Muscle of arm (tissue), 12 donors: ENCODE measurements around the gene RYR2. TPM values are rescaled to one million over a fixed set of nuclear protein-coding genes. Genes with fewer than 3 reads are reported as not detected.
"Not testable (repeated sequence)": the region's sequence is repeated elsewhere in the genome, so short reads cannot be mapped to it uniquely, and the experiment has no call there.

Source experiments
- DNase-seq: peaks from one replicate; pipeline ENCODE4 v3.0.0-alpha.2; 2013
- polyA plus RNA-seq, 12 donors: library from polyadenylated mRNA; unstranded; fragments of 120-200 nt; gene quantifications; one replicate each; pipeline ENCODE4 v1.2.1, GENCODE V29; 2013; ENCODE audit not compliant: insufficient read length in 12 of 12

The RYR2 gene
- polyA plus RNA-seq, 12 donors = 1.9 to 4.7 (median 3.5) TPM; not detected in 1

- no peak for DNase-seq
Measured at GRCh38 chr1:237341391-237341790, 299.4 kb downstream of the RYR2 start.

- no peak for DNase-seq
Measured at GRCh38 chr1:237342730-237343129, 300.7 kb downstream of the RYR2 start.

- no peak for DNase-seq
Measured at GRCh38 chr1:237352747-237353146, 310.8 kb downstream of the RYR2 start.

GRCh38 chr1:237353918-237354317, 311.9 kb downstream of the RYR2 start:
- no peak for DNase-seq

- no peak for DNase-seq
Measured at GRCh38 chr1:237355022-237355421, 313.0 kb downstream of the RYR2 start.

GRCh38 chr1:237358555-237358954, 316.6 kb downstream of the RYR2 start:
- no peak for DNase-seq

- DNase-seq = no peak
Measured at GRCh38 chr1:237367758-237368157, 325.8 kb downstream of the RYR2 start.

- not testable (repeated sequence) for DNase-seq
Measured at GRCh38 chr1:237371477-237371876, 329.5 kb downstream of the RYR2 start.

- DNase-seq = peak; percentile 62
Measured at GRCh38 chr1:237383791-237384190, 341.8 kb downstream of the RYR2 start.

GRCh38 chr1:237384213-237384612, 342.2 kb downstream of the RYR2 start:
- DNase-seq = no peak

- peak; percentile 22 for DNase-seq
Measured at GRCh38 chr1:237386362-237387143, 344.6 kb downstream of the RYR2 start.

- no peak for DNase-seq
Measured at GRCh38 chr1:237387144-237387505, 345.1 kb downstream of the RYR2 start.

GRCh38 chr1:237390823-237391222, 348.8 kb downstream of the RYR2 start:
- no peak for DNase-seq

- DNase-seq = no peak
Measured at GRCh38 chr1:237393632-237394031, 351.6 kb downstream of the RYR2 start.

- no peak for DNase-seq
Measured at GRCh38 chr1:237394281-237394680, 352.3 kb downstream of the RYR2 start.

GRCh38 chr1:237396426-237396825, 354.4 kb downstream of the RYR2 start:
- DNase-seq = peak; percentile 35

GRCh38 chr1:237398751-237399150, 356.8 kb downstream of the RYR2 start:
- DNase-seq = no peak

GRCh38 chr1:237405912-237406311, 363.9 kb downstream of the RYR2 start:
- no peak for DNase-seq

GRCh38 chr1:237411621-237412020, 369.6 kb downstream of the RYR2 start:
- DNase-seq = no peak

GRCh38 chr1:237416924-237417655, 375.1 kb downstream of the RYR2 start:
- DNase-seq = peak; percentile 35

- no peak for DNase-seq
Measured at GRCh38 chr1:237428809-237429208, 386.8 kb downstream of the RYR2 start.

GRCh38 chr1:237429252-237429651, 387.3 kb downstream of the RYR2 start:
- no peak for DNase-seq

GRCh38 chr1:237431448-237431847, 389.5 kb downstream of the RYR2 start:
- DNase-seq = no peak
